ENCODE measurements around the gene FBN1.

DNA sequence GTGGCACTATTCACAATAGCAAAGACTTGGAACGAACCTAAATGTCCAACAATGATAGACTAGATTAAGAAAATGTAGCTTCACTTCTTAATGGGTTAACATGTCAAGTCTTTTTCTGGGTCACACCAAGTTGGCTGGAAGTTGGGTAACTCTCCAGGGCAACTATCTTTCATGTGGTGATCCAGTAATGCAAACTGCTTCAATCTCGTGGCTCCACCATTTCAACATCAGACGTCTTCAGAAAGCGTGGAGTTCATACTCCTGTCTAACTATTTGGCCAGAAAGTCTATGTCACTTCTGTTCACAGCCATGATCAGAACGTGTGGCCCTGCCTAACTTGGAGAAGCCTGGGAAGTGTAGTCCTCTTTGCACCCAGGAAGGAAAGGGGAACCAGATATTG is 282.0 kb downstream of the FBN1 start:
- TF ChIP-seq CTCF (IDR thresholded peaks at IDR 0.05): no peak
- TF ChIP-seq POLR2A (IDR thresholded peaks at IDR 0.05): no peak

Measured in thyroid gland (tissue), 4 donors.